ENCODE results near the gene SMIM44. TPM values are rescaled to one million over a fixed set of nuclear protein-coding genes. Genes with fewer than 3 reads are reported as not detected.

Gene SMIM44
- polyA plus RNA-seq, 1 experiment, result not detected

- no peak for TF ChIP-seq CTCF (IDR thresholded peaks at IDR 0.05; ENCODE audit: low read depth, low read length)
- no peaks in the 10 kb centered on the region; the same call in 1 of the 2 replicates for H3K9me3 ChIP-seq (ENCODE audit: control insufficient read depth, insufficient read depth, low read length)
- DNase-seq (ENCODE audit: low read depth, low spot score), result no peak
- no peaks in the 10 kb centered on the region for H3K27me3 ChIP-seq (ENCODE audit: control insufficient read depth, insufficient read depth, low read length)
- H3K4me3 ChIP-seq (ENCODE audit: low read depth, low read length), result no peak overlapping the region
- no peak overlapping the region for H3K27ac ChIP-seq (ENCODE audit: low read depth, low read length)
- CTCF ChIA-PET, result interaction anchor here (1.5 kb wide), 1 partner anchor 15 kb away, joined by 4 read pairs; no protein-coding TSS in a partner anchor
- POLR2A ChIA-PET, result no interaction called here
Observed at GRCh38 chr19:3443840-3444694, 39.2 kb downstream of the SMIM44 start.

- no peak for TF ChIP-seq CTCF (IDR thresholded peaks at IDR 0.05; ENCODE audit: low read depth, low read length)
- POLR2A ChIA-PET, result no interaction called here
- H3K27me3 ChIP-seq (ENCODE audit: control insufficient read depth, insufficient read depth, low read length), result no peaks in the 10 kb centered on the region
- DNase-seq (ENCODE audit: low read depth, low spot score), result no peak
- CTCF ChIA-PET, result interaction anchor here (0.7 to 1.1 kb wide), 2 partner anchors 26 to 116 kb away, joined by 4 to 8 read pairs; no protein-coding TSS in a partner anchor
- H3K27ac ChIP-seq (ENCODE audit: low read depth, low read length), result no peak overlapping the region
- no peak overlapping the region for H3K4me3 ChIP-seq (ENCODE audit: low read depth, low read length)
- H3K9me3 ChIP-seq (ENCODE audit: control insufficient read depth, insufficient read depth, low read length), result no peaks in the 10 kb centered on the region; the same call in 1 of the 2 replicates
Observed at GRCh38 chr19:3442487-3443071, 40.7 kb downstream of the SMIM44 start.

GRCh38 chr19:3441986-3442329 is 41.3 kb downstream of the SMIM44 start:
- H3K4me3 ChIP-seq (ENCODE audit: low read depth, low read length), result no peak overlapping the region
- ChIA-PET CTCF (interaction anchor here (0.6 to 0.7 kb wide), 2 partner anchors 55 to 92 kb away, joined by 3 read pairs; no protein-coding TSS in a partner anchor), POLR2A (no interaction called here)
- DNase-seq (ENCODE audit: low read depth, low spot score), result no peak
- H3K27ac ChIP-seq (ENCODE audit: low read depth, low read length), result peak overlapping the region; percentile 11
- H3K27me3 ChIP-seq (ENCODE audit: control insufficient read depth, insufficient read depth, low read length), result no peaks in the 10 kb centered on the region
- no peak for TF ChIP-seq CTCF (IDR thresholded peaks at IDR 0.05; ENCODE audit: low read depth, low read length)
- H3K9me3 ChIP-seq (ENCODE audit: control insufficient read depth, insufficient read depth, low read length), result no peaks in the 10 kb centered on the region; the same call in 1 of the 2 replicates

GRCh38 chr19:3441089-3441985 is 41.9 kb downstream of the SMIM44 start:
- no peak for TF ChIP-seq CTCF (IDR thresholded peaks at IDR 0.05; ENCODE audit: low read depth, low read length)
- DNase-seq (ENCODE audit: low read depth, low spot score), result no peak
- ChIA-PET CTCF (interaction anchor here (0.6 to 0.7 kb wide), 2 partner anchors 56 to 91 kb away, joined by 3 read pairs; no protein-coding TSS in a partner anchor), POLR2A (no interaction called here)
- no peaks in the 10 kb centered on the region for H3K27me3 ChIP-seq (ENCODE audit: control insufficient read depth, insufficient read depth, low read length)
- H3K27ac ChIP-seq (ENCODE audit: low read depth, low read length), result peak overlapping the region; percentile 11
- H3K4me3 ChIP-seq (ENCODE audit: low read depth, low read length), result no peak overlapping the region
- no peaks in the 10 kb centered on the region; the same call in 1 of the 2 replicates for H3K9me3 ChIP-seq (ENCODE audit: control insufficient read depth, insufficient read depth, low read length)
